HepG2 (cell line): ENCODE measurements around the gene TMED6. TPM values are rescaled to one million over a fixed set of nuclear protein-coding genes. Genes with fewer than 3 reads are reported as not detected.

Experiments used
- CAMTA2 ChIP-seq: sonication (generic); formaldehyde crosslinking; IDR thresholded peaks from 2 replicates; pipeline ENCODE4 v1.4.0; 2020; ENCODE audit warnings: mild to moderate bottlenecking, missing genetic modification reagents, borderline replicate concordance
- HDAC6 ChIP-seq: fragments of 200-600 bp; sonication (generic); IDR thresholded peaks from 2 replicates; pipeline ENCODE4 v1.7.0; 2017; ENCODE audit warnings: mild to moderate bottlenecking, antibody characterized with exemption, low read length, low read depth
- MYNN ChIP-seq: sonication (generic); formaldehyde crosslinking; IDR thresholded peaks from 2 replicates; pipeline ENCODE4 v1.4.0; 2020; ENCODE audit warnings: mild to moderate bottlenecking, low read depth, missing genetic modification reagents
- PRMT3 ChIP-seq: sonication (generic); formaldehyde crosslinking; IDR thresholded peaks from 2 replicates; pipeline ENCODE4 v1.8.1; 2022; ENCODE audit warnings: low read depth, mild to moderate bottlenecking, moderate library complexity, missing genetic modification reagents, borderline replicate concordance
- SOX5 ChIP-seq: IDR thresholded peaks from 2 replicates; pipeline ENCODE4 v1.6.1; 2016; ENCODE audit warnings: borderline replicate concordance
- TOE1 ChIP-seq: sonication (generic); formaldehyde crosslinking; IDR thresholded peaks from 2 replicates; pipeline ENCODE4 v1.4.0; 2020; ENCODE audit warnings: mild to moderate bottlenecking, missing genetic modification reagents
- WIZ ChIP-seq: sonication (generic); formaldehyde crosslinking; IDR thresholded peaks from 2 replicates; pipeline ENCODE4 v1.5.1; 2020; ENCODE audit warnings: mild to moderate bottlenecking, missing genetic modification reagents
- ZMYM4 ChIP-seq: sonication (generic); formaldehyde crosslinking; IDR thresholded peaks from 2 replicates; pipeline ENCODE4 v1.8.1; 2023; ENCODE audit warnings: mild to moderate bottlenecking, missing genetic modification reagents
- ZNF543 ChIP-seq: sonication (generic); formaldehyde crosslinking; IDR thresholded peaks from 2 replicates; pipeline ENCODE4 v1.4.0; 2020; ENCODE audit warnings: mild to moderate bottlenecking, missing genetic modification reagents
- ZNF629 ChIP-seq: sonication (generic); formaldehyde crosslinking; conservative IDR thresholded peaks from 2 replicates; pipeline ENCODE4 v1.5.0; 2020; ENCODE audit warnings: missing genetic modification reagents
- ZNF816 ChIP-seq: sonication (generic); formaldehyde crosslinking; IDR thresholded peaks from 2 replicates; pipeline ENCODE4 v1.8.0; 2022; ENCODE audit warnings: missing genetic modification reagents, mild to moderate bottlenecking, borderline replicate concordance
- polyA plus RNA-seq, 8 experiments: library from polyadenylated mRNA; depleted of rRNA in 3 of 8; stranded (reverse) in 7 of 8; unstranded in 1 of 8; fragments of >200 nt; fragmentation: Illumina TruSeq in 4 of 8; extraction: Trizol in 4 of 8; gene quantifications; 2 replicates each; pipeline versions ENCODE4 v1.2.1 to v1.2.3, GENCODE V29; 2011 to 2016; ENCODE audit warnings: low read depth in 4 of 8, missing spikeins in 1 of 8, mixed read lengths in 1 of 8; ENCODE audit not compliant: insufficient read depth in 1 of 8
- total RNA-seq, 5 experiments: library from RNA; depleted of rRNA; stranded (reverse); fragments of >200 nt; fragmentation: Illumina TruSeq; extraction: Trizol; gene quantifications; 2 replicates each; pipeline ENCODE4 v1.2.3, GENCODE V29; 2016; ENCODE audit warnings: low read depth in 1 of 5
- TF ChIP-seq, protein P1 (sequence below): IDR thresholded peaks from 2 replicates; pipeline ENCODE4 v1.6.1; 2018; ENCODE audit warnings: missing genetic modification reagents, mild to moderate bottlenecking, missing compliant biosample characterization
- TF ChIP-seq, protein P2 (sequence below): sonication (generic); formaldehyde crosslinking; IDR thresholded peaks from 2 replicates; pipeline ENCODE4 v1.8.1; 2023; ENCODE audit warnings: mild to moderate bottlenecking, inconsistent platforms, moderate library complexity, missing genetic modification reagents, borderline replicate concordance
- TF ChIP-seq, protein P3 (sequence below): sonication (generic); formaldehyde crosslinking; IDR thresholded peaks from 2 replicates; pipeline ENCODE4 v1.4.0; 2020; ENCODE audit warnings: low read depth, missing genetic modification reagents
- TF ChIP-seq, protein P4 (sequence below): sonication (generic); formaldehyde crosslinking; IDR thresholded peaks from 2 replicates; pipeline ENCODE4 v1.8.0; 2022; ENCODE audit warnings: mild to moderate bottlenecking, missing genetic modification reagents, borderline replicate concordance
- TF ChIP-seq, protein P5 (sequence below): sonication (generic); formaldehyde crosslinking; IDR thresholded peaks from 2 replicates; pipeline ENCODE4 v1.4.0; 2020; ENCODE audit warnings: mild to moderate bottlenecking, missing genetic modification reagents, borderline replicate concordance

Gene TMED6
- total and polyA plus RNA-seq, 2 of the 13 experiments (the other 11 are each of a cell fraction or from before 2014, with no cell fraction given), result 9.8 to 14.4 TPM

DNA sequence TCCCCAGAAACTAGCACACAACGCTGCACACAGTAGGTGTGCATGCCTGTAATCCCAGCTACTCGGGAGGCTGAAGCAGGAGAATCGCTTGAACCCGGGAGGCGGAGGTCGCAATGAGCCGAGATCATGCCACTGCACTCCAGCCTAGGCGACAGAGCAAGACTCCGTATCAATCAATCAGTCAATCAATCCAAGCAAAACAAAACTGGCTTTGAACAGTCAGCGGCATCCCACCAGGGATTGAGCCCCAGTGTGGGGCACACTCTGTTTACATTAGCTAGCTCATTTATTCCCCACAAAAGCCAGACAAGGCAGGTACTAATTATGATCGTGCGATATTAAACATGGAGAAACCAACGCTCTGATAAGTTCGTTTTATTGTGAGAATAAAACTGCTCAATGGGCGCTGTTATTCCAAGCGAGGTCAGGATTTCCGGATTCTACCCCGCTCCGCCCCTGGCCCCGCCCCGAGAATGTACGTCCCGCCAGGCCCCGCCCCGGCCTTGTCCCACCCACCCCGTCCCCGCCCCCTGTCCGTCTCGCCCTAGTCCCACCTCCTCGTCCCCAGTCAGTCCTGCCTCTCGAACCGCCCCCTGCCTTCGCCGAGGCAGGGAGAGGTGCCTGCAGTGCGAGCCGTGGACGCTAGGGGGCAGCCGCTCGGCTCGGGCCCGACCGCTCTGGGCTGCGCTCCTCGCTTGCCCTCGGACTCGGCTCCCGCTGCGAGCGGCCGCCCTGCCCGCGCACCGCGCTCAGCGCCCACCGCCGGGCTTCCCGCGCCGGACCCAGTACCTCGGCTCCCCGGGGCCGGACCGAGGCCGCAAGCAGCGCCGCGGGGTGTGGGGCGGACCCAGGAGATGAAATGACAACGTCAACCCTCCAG lies 40.7 kb downstream of the TMED6 start, which contains the start of gene VPS4A (continued):
- TF ChIP-seq MYNN (CRISPR knock-in tag) (0 out of 2 replicates have a peak, but pooled peaks have one; percentile 28), CAMTA2 (CRISPR knock-in tag) (no peak), ZNF816 (CRISPR knock-in tag) (peak; percentile 41; the same call in 1 of the 2 replicates), SOX5 (CRISPR knock-in tag) (0 out of 2 replicates have a peak, but pooled peaks have one; percentile 7), ZMYM4 (CRISPR knock-in tag) (peak; percentile 94), ZNF629 (no peak; the same call in 1 of the 2 replicates), WIZ (CRISPR knock-in tag) (0 out of 2 replicates have a peak, but pooled peaks have one; percentile 28), TOE1 (CRISPR knock-in tag) (no peak; the same call in none of the 2 replicates), HDAC6 (no peak), ZNF543 (CRISPR knock-in tag) (0 out of 2 replicates have a peak, but pooled peaks have one; percentile 61), PRMT3 (CRISPR knock-in tag) (peak; percentile 62; the same call in 1 of the 2 replicates)
- TF ChIP-seq, protein P1, sequence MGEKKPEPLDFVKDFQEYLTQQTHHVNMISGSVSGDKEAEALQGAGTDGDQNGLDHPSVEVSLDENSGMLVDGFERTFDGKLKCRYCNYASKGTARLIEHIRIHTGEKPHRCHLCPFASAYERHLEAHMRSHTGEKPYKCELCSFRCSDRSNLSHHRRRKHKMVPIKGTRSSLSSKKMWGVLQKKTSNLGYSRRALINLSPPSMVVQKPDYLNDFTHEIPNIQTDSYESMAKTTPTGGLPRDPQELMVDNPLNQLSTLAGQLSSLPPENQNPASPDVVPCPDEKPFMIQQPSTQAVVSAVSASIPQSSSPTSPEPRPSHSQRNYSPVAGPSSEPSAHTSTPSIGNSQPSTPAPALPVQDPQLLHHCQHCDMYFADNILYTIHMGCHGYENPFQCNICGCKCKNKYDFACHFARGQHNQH (CRISPR knock-in tag), result peak; percentile 83
- TF ChIP-seq, protein P2, sequence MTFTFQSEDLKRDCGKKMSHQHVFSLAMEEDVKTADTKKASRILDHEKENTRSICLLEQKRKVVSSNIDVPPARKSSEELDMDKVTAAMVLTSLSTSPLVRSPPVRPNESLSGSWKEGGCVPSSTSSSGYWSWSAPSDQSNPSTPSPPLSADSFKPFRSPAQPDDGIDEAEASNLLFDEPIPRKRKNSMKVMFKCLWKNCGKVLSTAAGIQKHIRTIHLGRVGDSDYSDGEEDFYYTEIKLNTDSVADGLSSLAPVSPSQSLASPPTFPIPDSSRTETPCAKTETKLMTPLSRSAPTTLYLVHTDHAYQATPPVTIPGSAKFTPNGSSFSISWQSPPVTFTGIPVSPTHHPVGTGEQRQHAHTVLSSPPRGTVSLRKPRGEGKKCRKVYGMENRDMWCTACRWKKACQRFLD (CRISPR knock-in tag), result no peak
- TF ChIP-seq, protein P3, sequence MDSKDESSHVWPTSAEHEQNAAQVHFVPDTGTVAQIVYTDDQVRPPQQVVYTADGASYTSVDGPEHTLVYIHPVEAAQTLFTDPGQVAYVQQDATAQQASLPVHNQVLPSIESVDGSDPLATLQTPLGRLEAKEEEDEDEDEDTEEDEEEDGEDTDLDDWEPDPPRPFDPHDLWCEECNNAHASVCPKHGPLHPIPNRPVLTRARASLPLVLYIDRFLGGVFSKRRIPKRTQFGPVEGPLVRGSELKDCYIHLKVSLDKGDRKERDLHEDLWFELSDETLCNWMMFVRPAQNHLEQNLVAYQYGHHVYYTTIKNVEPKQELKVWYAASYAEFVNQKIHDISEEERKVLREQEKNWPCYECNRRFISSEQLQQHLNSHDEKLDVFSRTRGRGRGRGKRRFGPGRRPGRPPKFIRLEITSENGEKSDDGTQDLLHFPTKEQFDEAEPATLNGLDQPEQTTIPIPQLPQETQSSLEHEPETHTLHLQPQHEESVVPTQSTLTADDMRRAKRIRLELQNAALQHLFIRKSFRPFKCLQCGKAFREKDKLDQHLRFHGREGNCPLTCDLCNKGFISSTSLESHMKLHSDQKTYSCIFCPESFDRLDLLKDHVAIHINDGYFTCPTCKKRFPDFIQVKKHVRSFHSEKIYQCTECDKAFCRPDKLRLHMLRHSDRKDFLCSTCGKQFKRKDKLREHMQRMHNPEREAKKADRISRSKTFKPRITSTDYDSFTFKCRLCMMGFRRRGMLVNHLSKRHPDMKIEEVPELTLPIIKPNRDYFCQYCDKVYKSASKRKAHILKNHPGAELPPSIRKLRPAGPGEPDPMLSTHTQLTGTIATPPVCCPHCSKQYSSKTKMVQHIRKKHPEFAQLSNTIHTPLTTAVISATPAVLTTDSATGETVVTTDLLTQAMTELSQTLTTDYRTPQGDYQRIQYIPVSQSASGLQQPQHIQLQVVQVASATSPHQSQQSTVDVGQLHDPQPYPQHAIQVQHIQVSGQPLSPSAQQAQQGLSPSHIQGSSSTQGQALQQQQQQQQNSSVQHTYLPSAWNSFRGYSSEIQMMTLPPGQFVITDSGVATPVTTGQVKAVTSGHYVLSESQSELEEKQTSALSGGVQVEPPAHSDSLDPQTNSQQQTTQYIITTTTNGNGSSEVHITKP (CRISPR knock-in tag), result no peak
- TF ChIP-seq, protein P4, sequence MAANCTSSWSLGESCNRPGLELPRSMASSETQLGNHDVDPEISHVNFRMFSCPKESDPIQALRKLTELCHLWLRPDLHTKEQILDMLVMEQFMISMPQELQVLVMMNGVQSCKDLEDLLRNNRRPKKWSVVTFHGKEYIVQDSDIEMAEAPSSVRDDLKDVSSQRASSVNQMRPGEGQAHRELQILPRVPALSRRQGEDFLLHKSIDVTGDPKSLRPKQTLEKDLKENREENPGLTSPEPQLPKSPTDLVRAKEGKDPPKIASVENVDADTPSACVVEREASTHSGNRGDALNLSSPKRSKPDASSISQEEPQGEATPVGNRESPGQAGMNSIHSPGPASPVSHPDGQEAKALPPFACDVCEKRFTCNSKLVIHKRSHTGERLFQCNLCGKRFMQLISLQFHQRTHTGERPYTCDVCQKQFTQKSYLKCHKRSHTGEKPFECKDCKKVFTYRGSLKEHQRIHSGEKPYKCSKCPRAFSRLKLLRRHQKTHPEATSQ (CRISPR knock-in tag), result no peak
- TF ChIP-seq, protein P5, sequence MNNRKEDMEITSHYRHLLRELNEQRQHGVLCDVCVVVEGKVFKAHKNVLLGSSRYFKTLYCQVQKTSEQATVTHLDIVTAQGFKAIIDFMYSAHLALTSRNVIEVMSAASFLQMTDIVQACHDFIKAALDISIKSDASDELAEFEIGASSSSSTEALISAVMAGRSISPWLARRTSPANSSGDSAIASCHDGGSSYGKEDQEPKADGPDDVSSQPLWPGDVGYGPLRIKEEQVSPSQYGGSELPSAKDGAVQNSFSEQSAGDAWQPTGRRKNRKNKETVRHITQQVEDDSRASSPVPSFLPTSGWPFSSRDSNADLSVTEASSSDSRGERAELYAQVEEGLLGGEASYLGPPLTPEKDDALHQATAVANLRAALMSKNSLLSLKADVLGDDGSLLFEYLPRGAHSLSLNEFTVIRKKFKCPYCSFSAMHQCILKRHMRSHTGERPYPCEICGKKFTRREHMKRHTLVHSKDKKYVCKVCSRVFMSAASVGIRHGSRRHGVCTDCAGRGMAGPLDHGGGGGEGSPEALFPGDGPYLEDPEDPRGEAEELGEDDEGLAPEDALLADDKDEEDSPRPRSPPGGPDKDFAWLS (CRISPR knock-in tag), result no peak
